Transverse colon (tissue), 4 donors: ENCODE measurements around the gene PLEKHG4B. TPM values are rescaled to one million over a fixed set of nuclear protein-coding genes. Genes with fewer than 3 reads are reported as not detected.

ENCODE experiments used
- DNase-seq: peaks from one replicate; pipeline ENCODE4 v3.0.0-alpha.2; 2019
- H3K27ac ChIP-seq, 4 donors: fragments of 200-600 bp; sonication (generic); 2 replicates each; pipeline ENCODE4 v1.5.1; 2016 to 2018; ENCODE audit warnings: inconsistent platforms in 4 of 4
- H3K27me3 ChIP-seq: fragments of 200-600 bp; sonication (generic); 2 replicates; pipeline ENCODE4 v1.5.1; 2017; ENCODE audit warnings: inconsistent platforms
- H3K36me3 ChIP-seq, 4 donors: fragments of 200-600 bp; sonication (generic); 2 replicates each; pipeline ENCODE4 v1.5.1; 2017 to 2019; ENCODE audit warnings: inconsistent platforms in 4 of 4
- H3K4me1 ChIP-seq, 4 donors: fragments of 200-600 bp; sonication (generic); 2 replicates each; pipeline ENCODE4 v1.5.1; 2017 to 2020; ENCODE audit warnings: inconsistent platforms in 4 of 4
- H3K4me3 ChIP-seq, 4 donors: fragments of 200-600 bp; sonication (generic); 1 replicate in 1 of 4; 2 replicates in 3 of 4; pipeline versions ENCODE4 v1.5.1 to v1.6.1; 2017 to 2019; ENCODE audit warnings: inconsistent platforms in 4 of 4
- H3K9me3 ChIP-seq, 2 donors: fragments of 200-600 bp; sonication (generic); 2 replicates each; pipeline ENCODE4 v1.5.1; 2017 to 2019; ENCODE audit warnings: inconsistent platforms in 2 of 2
- EP300 ChIP-seq: sonication (generic); formaldehyde crosslinking; IDR thresholded peaks from one replicate; pipeline ENCODE4 v1.6.1; 2017; ENCODE audit warnings: antibody characterized with exemption, low read depth
- POLR2A ChIP-seq: fragments of 450-650 bp; IDR thresholded peaks from one replicate; pipeline ENCODE4 v1.6.1; 2016; ENCODE audit warnings: antibody characterized with exemption, mild to moderate bottlenecking, moderate library complexity
- POLR2AphosphoS5 ChIP-seq, 3 donors: sonication (generic); formaldehyde crosslinking; IDR thresholded peaks; one replicate each; pipeline ENCODE4 v1.6.1; 2016; ENCODE audit warnings: antibody characterized with exemption in 3 of 3
- WGBS, 2 donors: methylation state at CpG; one replicate each; pipeline ENCODE4 v1.1.5; 2018; ENCODE audit warnings: low coverage in 1 of 2; 5-methylcytosine and 5-hydroxymethylcytosine counted together
- in situ Hi-C, 4 donors: fragments of 200-750 bp; cut with MboI; loops; one replicate each; pipeline versions ENCODE4 v1.15.0 to v1.15.1; 2017; ENCODE audit warnings: low sequenced_read_pairs in 3 of 4, low pct_ligation_motif_present in 1 of 4, low pct_unique_long_range_greater_than_20kb in 1 of 4
- intact Hi-C: fragments of 100-400 bp; cut with DNase I; formaldehyde crosslinking; loops from one replicate; pipeline ENCODE4 v1.15.1; 2023; ENCODE audit warnings: low total_unique reads
- total RNA-seq, 4 donors: library from RNA; depleted of rRNA; stranded (reverse); fragments of >200 nt; gene quantifications; one replicate each; pipeline ENCODE4 v1.1.0, GENCODE V29; 2016
- TF ChIP-seq, protein P1 (sequence below), 5 experiments: fragments of 200-600 bp in 3 of 5; fragments of 450-650 bp in 2 of 5; sonication (generic) in 3 of 5; IDR thresholded peaks; 1 replicate in 2 of 5; 2 replicates in 3 of 5; pipeline ENCODE4 v1.5.1; 2016 to 2017; ENCODE audit warnings: antibody characterized with exemption in 5 of 5, inconsistent platforms in 3 of 5, mild to moderate bottlenecking in 2 of 5, moderate library complexity in 1 of 5

PLEKHG4B gene
- total RNA-seq, 4 donors from 2014 or later: under 0.01 to 0.40 (median under 0.01) TPM; not detected in 1

DNA sequence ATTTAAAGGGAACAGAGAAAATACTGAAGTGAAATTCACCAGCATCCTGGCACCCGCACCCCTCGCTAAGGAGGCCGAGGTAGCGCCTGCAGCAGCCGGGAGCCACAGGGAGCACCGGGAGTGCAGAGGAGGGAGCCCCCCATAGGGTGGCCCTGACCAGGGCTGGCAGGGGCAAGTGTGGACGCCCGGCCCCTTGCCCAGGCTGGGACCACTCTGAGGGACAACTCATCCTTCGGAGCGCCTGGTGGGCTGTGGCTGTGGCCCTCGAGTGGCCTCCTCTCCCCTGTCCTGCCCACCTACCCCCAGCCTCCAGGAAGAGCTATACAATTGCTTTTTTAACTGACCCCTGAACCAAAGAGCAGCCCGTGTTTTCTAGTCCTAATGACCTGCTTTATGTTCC, 47.0 kb downstream of the PLEKHG4B start:
- H3K9me3 ChIP-seq: no peaks in the 10 kb centered on the region
- no peaks in the 10 kb centered on the region for H3K36me3 ChIP-seq
- TF ChIP-seq EP300: no peak
- TF ChIP-seq, protein P1, sequence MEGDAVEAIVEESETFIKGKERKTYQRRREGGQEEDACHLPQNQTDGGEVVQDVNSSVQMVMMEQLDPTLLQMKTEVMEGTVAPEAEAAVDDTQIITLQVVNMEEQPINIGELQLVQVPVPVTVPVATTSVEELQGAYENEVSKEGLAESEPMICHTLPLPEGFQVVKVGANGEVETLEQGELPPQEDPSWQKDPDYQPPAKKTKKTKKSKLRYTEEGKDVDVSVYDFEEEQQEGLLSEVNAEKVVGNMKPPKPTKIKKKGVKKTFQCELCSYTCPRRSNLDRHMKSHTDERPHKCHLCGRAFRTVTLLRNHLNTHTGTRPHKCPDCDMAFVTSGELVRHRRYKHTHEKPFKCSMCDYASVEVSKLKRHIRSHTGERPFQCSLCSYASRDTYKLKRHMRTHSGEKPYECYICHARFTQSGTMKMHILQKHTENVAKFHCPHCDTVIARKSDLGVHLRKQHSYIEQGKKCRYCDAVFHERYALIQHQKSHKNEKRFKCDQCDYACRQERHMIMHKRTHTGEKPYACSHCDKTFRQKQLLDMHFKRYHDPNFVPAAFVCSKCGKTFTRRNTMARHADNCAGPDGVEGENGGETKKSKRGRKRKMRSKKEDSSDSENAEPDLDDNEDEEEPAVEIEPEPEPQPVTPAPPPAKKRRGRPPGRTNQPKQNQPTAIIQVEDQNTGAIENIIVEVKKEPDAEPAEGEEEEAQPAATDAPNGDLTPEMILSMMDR (IDR thresholded peaks at IDR 0.05): no peak
- TF ChIP-seq POLR2A: no peak
- TF ChIP-seq POLR2AphosphoS5 (IDR thresholded peaks at IDR 0.05): no peak
- H3K27me3 ChIP-seq: no peaks in the 10 kb centered on the region
- WGBS, 2 donors: 67 to 82% methylated on average over 1 to 12 of the region's 12 CpGs
- in situ Hi-C loops (no loop called here), intact Hi-C loops (no loop called here)
- H3K4me3 ChIP-seq: no peak overlapping the region
- no peak overlapping the region for H3K27ac ChIP-seq
- DNase-seq: no peak
- no peaks in the 10 kb centered on the region for H3K4me1 ChIP-seq

DNA sequence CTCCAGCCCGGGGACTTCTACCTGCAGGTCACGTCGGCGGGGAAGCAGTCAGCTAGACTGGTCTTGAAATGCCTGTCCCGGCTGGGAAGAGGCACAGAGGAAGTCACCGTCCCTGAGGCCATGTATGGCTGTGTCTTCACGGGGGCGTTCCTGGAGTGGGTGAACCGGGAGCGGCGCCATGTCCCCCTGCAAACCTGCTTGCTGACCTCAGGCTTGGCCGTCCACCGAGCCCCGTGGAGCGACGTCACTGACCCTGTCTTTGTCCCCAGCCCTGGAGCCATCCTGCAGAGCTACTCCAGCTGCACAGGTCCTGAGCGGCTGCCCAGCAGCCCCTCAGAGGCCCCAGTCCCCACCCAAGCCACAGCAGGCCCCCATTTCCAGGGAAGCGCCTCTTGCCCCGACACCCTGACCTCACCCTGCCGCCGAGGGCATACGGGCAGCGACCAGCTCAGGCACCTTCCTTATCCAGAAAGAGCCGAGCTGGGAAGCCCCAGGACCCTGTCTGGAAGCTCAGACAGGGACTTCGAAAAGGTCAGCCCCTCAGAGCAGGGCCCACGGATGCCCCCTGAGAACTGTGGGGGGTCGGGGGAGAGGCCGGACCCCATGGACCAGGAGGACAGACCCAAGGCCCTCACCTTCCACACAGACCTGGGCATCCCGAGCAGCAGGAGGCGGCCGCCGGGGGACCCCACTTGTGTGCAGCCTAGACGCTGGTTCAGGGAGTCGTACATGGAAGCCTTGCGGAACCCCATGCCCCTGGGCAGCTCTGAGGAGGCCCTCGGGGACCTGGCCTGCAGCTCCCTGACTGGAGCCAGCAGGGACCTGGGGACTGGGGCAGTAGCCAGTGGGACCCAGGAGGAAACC, 47.8 kb downstream of the PLEKHG4B start:
- H3K4me1 ChIP-seq: no peaks in the 10 kb centered on the region
- WGBS, 2 donors: 91% methylated on average over 36 of the region's 36 CpGs; no CpG with 5 or more reads in 1 of the 2 donors
- no peak overlapping the region for H3K4me3 ChIP-seq
- intact Hi-C loops (no loop called here), in situ Hi-C loops (no loop called here)
- no peak overlapping the region for H3K27ac ChIP-seq
- H3K9me3 ChIP-seq: no peaks in the 10 kb centered on the region
- H3K36me3 ChIP-seq: no peaks in the 10 kb centered on the region
- no peaks in the 10 kb centered on the region for H3K27me3 ChIP-seq
- DNase-seq: no peak
- TF ChIP-seq EP300: no peak
- TF ChIP-seq POLR2A: no peak
- TF ChIP-seq POLR2AphosphoS5 (IDR thresholded peaks at IDR 0.05): no peak
- TF ChIP-seq, protein P1 (IDR thresholded peaks at IDR 0.05): no peak

DNA sequence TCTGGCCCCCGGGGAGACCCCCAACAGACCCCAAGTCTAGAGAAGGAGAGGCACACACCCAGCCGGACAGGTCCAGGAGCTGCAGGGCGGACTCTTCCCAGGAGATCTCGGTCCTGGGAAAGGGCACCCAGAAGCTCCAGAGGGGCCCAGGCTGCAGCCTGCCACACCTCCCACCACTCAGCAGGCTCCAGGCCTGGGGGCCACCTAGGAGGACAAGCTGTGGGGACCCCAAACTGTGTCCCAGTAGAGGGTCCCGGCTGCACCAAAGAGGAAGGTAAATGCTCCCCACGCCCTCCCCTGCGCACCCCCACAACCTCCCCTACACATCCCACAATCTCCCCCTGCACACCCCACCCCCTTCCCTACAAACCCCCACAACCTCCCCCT, 48.5 kb downstream of the PLEKHG4B start:
- in situ Hi-C loops (no loop called here), intact Hi-C loops (no loop called here)
- no peaks in the 10 kb centered on the region for H3K27me3 ChIP-seq
- DNase-seq: no peak
- H3K27ac ChIP-seq: no peak overlapping the region
- no peak overlapping the region for H3K4me3 ChIP-seq
- 87% methylated on average over 7 of the region's 7 CpGs; no CpG with 5 or more reads in 1 of the 2 donors for WGBS, 2 donors
- no peaks in the 10 kb centered on the region for H3K36me3 ChIP-seq
- H3K4me1 ChIP-seq: no peaks in the 10 kb centered on the region
- H3K9me3 ChIP-seq: no peaks in the 10 kb centered on the region
- TF ChIP-seq POLR2A (no peak), POLR2AphosphoS5 (IDR thresholded peaks at IDR 0.05) (no peak), EP300 (no peak)
- TF ChIP-seq, protein P1 (IDR thresholded peaks at IDR 0.05): no peak

- intact Hi-C loops: no loop called here
Observed at GRCh38 chr5:141211-141610, 49.2 kb downstream of the PLEKHG4B start.

More at GRCh38 chr5:141211-141610, 49.2 kb downstream of the PLEKHG4B start:
- DNase-seq: no peak
- H3K27ac ChIP-seq: no peak overlapping the region
- H3K4me3 ChIP-seq: no peak overlapping the region
- H3K9me3 ChIP-seq: no peaks in the 10 kb centered on the region
- no peak for TF ChIP-seq EP300
- TF ChIP-seq, protein P1 (IDR thresholded peaks at IDR 0.05): no peak
- no peak for TF ChIP-seq POLR2AphosphoS5 (IDR thresholded peaks at IDR 0.05)
- no peak for TF ChIP-seq POLR2A
- H3K27me3 ChIP-seq: no peaks in the 10 kb centered on the region
- H3K4me1 ChIP-seq: no peaks in the 10 kb centered on the region
- 85 to 92% methylated on average over 4 to 13 of the region's 13 CpGs for WGBS, 2 donors
- in situ Hi-C loops: no loop called here
- no peaks in the 10 kb centered on the region for H3K36me3 ChIP-seq
